Left forelimb (tissue), 1 donor: ENCODE data around the gene TMEM132A.

Experiments
- DNase-seq: peaks from one replicate; pipeline ENCODE4 v3.0.0-alpha.2; 2018; ENCODE audit warnings: low spot score

The TMEM132A gene, protein sequence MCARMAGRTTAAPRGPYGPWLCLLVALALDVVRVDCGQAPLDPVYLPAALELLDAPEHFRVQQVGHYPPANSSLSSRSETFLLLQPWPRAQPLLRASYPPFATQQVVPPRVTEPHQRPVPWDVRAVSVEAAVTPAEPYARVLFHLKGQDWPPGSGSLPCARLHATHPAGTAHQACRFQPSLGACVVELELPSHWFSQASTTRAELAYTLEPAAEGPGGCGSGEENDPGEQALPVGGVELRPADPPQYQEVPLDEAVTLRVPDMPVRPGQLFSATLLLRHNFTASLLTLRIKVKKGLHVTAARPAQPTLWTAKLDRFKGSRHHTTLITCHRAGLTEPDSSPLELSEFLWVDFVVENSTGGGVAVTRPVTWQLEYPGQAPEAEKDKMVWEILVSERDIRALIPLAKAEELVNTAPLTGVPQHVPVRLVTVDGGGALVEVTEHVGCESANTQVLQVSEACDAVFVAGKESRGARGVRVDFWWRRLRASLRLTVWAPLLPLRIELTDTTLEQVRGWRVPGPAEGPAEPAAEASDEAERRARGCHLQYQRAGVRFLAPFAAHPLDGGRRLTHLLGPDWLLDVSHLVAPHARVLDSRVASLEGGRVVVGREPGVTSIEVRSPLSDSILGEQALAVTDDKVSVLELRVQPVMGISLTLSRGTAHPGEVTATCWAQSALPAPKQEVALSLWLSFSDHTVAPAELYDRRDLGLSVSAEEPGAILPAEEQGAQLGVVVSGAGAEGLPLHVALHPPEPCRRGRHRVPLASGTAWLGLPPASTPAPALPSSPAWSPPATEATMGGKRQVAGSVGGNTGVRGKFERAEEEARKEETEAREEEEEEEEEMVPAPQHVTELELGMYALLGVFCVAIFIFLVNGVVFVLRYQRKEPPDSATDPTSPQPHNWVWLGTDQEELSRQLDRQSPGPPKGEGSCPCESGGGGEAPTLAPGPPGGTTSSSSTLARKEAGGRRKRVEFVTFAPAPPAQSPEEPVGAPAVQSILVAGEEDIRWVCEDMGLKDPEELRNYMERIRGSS

GRCh38 chr11:60924110-60924905, at the start of gene TMEM132A:
TMEM132A (plus strand) TSS chr11:60924460; CDS start chr11:60924634, 174 bp downstream.
- DNase-seq: peak; percentile 86

GRCh38 chr11:60875366-60876167, 48.7 kb upstream of the TMEM132A start:
- DNase-seq: peak; percentile 42

DNA sequence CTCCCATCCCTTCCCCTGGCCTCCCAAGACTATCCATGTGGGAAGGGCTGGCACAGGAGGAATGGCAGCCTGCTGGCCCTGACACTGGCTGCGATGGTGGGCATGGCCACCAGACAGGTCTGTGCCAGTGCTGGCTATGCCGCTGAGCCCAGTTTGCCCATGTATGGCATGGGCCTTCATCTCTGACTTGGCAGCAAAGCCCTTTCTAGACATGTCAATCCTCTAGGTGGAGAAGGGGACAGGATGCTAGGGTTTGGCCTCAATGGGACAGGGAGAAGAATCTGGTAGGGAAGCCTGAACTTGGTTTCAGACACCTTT, 48.1 kb upstream of the TMEM132A start:
- DNase-seq: peak; percentile 38

- DNase-seq: peak; percentile 44
Observed at GRCh38 chr11:60878245-60879101, 45.8 kb upstream of the TMEM132A start.

- DNase-seq: no peak
Observed at GRCh38 chr11:60879104-60879503, 45.2 kb upstream of the TMEM132A start.

GRCh38 chr11:60879971-60880588, 44.2 kb upstream of the TMEM132A start:
- peak; percentile 55 for DNase-seq

DNA sequence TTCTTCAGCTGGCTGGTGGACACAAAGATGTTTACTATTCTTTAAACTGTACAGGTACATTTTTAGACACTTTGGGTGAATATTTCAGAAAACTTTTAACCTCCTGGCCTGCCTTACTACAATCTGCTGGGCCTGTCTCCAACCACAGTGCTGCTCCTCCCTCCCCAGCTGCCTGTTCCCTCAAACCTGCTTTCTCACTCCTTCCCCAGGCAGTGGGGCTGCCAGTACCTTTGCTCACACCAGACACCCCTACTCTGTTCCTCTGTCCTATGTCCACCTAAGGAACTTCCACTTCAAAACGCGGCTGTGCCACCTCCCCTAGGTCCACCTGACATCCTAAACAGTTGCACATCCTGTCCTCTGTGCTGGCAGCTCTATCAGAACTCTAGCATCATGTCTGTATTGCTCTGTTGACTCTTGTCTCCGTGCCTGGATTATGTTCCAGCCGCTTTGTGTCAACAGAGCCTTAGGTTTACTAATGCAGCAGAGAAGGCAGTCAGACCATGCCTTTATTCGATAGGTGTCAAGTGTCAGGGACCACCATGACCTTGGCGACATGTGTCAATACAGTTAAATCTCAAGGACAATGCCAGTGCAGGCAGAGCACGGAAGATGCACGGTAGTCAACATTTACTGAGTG, 43.5 kb upstream of the TMEM132A start:
- peak; percentile 51 for DNase-seq

DNA sequence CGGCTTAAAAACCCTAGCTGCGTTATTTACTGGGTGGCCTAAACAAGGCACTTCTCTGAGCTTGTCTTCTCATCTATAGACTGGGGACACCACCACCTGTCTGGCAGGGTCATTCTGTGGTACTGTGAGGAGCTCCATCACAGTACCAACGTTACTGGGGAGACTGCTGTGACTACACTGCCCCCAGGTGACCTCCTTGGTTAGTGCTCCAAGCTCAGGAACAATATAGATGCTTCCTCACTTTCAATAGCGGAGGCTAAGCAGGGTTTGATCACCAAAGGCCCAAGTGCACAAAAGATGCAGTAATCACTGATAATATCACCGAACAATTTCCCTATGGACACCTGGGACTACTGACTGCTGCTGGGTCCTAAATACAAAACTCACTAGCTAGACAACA, 36.7 kb upstream of the TMEM132A start:
- peak; percentile 60 for DNase-seq

GRCh38 chr11:60889869-60890311, 34.4 kb upstream of the TMEM132A start:
- DNase-seq: no peak

DNA sequence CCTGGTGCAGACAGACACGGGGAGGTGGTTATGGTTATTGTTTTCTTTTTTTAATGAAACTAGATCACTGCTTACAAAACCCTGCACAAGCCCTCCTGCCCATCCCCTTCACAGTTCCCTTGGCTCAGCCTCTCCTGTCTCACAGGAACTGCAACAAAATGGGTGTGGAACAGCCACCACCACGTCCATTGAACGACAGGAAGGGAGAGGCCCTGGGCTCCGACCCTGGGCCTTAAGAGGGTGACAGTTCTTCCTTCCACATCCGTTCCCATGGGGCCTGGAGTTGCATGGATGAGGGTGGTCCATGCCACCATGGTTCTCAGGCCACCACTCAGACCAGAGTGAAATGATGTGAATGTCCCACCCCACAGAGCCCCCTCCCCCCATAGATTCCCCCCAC, 33.6 kb upstream of the TMEM132A start:
- no peak for DNase-seq

DNA sequence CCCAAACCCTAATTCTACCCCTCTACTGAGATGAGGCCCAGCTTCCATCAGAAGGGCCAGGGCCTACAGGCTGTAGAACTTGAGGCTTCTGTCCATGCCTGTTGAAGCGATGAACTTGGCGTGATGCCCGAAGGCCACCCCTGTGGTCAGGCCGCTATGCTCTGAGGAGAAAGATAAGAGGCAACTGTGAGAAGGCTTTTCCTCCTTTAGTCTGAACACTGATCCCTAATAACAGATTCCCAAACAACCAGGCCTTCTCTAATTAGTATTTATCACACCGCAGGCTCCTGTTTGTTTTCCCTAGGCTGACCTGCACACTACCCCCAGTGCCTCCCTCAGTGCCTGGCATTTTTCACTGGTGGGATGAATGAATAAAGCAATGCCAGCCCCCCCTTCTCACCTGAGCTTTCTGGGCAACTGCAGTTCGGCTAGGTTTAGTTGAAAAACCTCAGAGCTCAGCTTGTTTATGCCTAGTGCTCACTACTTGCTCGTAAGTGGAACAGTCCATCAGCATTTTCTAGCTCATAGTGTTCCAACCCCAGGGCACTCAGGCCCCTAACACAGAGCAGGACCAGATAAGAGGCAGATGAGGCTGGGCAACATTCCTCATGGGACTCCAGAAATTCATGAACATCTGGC, 33.0 kb upstream of the TMEM132A start:
- DNase-seq: no peak

GRCh38 chr11:60895687-60896086, 28.6 kb upstream of the TMEM132A start:
- DNase-seq: peak; percentile 5

GRCh38 chr11:60897496-60897895, 26.8 kb upstream of the TMEM132A start:
- DNase-seq: peak; percentile 9

GRCh38 chr11:60899046-60899936, 25.0 kb upstream of the TMEM132A start:
- DNase-seq: peak; percentile 60

DNA sequence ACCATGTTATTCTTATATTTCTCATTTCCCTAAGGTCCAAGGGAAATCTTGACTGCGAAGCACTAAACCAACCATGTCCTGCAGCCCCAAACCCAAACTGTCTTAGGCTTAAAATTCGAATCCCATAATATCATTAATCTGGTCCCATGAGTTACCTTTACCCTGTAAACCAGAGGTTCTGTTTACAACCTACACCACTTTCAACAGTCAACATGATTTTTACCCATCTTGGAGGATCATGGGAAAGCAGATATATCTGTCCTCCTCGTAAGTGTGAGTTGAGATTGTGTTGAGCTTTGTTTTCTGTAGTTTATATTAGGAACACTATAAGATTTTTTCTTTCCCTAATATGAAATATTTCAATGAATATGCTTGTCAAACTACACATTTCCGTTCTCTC, 24.3 kb upstream of the TMEM132A start:
- DNase-seq: no peak

GRCh38 chr11:60900673-60901404, 23.4 kb upstream of the TMEM132A start:
- no peak for DNase-seq

DNA sequence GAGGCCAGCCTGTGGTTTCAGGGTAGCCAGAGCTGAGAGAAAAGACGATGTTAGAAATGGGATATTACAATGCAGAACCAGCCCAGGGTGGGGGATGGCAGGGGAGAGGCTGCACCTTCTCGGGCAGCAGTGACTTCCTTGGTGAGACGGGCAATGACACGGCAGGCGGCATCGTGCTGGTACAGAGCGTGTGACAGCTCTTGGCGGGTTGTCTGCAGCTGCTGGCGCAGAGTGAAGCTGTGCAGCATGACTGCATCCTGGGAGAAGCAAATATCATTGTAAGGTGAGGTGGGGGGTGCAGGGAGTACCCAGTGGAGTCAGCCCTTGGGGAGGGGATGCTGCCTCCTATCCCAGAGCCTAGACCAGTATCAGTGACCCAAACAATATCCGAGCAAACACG, 21.6 kb upstream of the TMEM132A start:
- peak; percentile 36 for DNase-seq
